IPS-18c (cell line): ENCODE measurements around the gene WRAP73.
"Not testable (repeated sequence)": the region's sequence is repeated elsewhere in the genome, so short reads cannot be mapped to it uniquely, and the experiment has no call there.

Experiments used
- H3K4me3 ChIP-seq: 2 replicates; pipeline ENCODE4 v1.7.0; 2013; ENCODE audit warnings: low read depth, mild to moderate bottlenecking, low read length, moderate library complexity; ENCODE audit not compliant: insufficient read depth
- H3K9me3 ChIP-seq: one replicate; pipeline ENCODE4 v1.6.1; 2013; ENCODE audit warnings: mild to moderate bottlenecking, low read length, moderate library complexity; ENCODE audit not compliant: control insufficient read depth, insufficient read depth

WRAP73 gene

GRCh38 chr1:3585353-3585868, 64.5 kb downstream of the WRAP73 start:
- H3K4me3 ChIP-seq, H3K9me3 ChIP-seq: not testable (repeated sequence)

GRCh38 chr1:3584915-3585314, 65.0 kb downstream of the WRAP73 start:
- peaks cover 3% of the 10 kb centered on the region for H3K9me3 ChIP-seq
- no peak overlapping the region for H3K4me3 ChIP-seq

GRCh38 chr1:3583751-3584150, 66.2 kb downstream of the WRAP73 start:
- H3K4me3 ChIP-seq, H3K9me3 ChIP-seq: not testable (repeated sequence)

- Histone ChIP-seq H3K9me3 (peaks cover 1% of the 10 kb centered on the region), H3K4me3 (no peak overlapping the region)
Measured at GRCh38 chr1:3581296-3582036, 68.4 kb downstream of the WRAP73 start.
